AML-193 (cell line): ENCODE results near the gene SELENOM.
"Not testable (repeated sequence)": the region's sequence is repeated elsewhere in the genome, so short reads cannot be mapped to it uniquely, and the experiment has no call there.

Experiments
- DNase-seq, 2 experiments: peaks; one replicate each; lab custom pipeline; 2025; lab: John Stamatoyannopoulos, UW

Gene SELENOM

DNA sequence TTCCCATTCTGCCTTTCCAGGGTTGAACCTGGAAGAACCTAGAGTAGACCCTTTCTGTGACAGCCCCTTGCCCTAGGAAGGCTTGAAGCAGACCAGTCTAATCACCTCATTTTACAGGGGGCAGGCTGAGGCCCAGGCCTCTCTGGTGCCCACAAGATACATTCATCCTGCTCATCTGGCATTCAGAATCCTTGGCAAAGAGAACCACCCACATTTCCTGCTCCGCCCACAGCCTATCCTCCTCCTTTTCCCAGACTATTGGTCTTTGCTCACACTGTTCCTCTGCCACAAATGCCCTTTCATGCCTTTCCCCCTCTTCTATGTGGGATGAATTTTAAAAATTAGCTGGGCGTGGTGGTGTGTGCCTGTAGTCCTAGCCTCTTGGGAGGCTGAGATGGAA lies 29.0 kb downstream of the SELENOM start:
- not testable (repeated sequence) for DNase-seq

DNA sequence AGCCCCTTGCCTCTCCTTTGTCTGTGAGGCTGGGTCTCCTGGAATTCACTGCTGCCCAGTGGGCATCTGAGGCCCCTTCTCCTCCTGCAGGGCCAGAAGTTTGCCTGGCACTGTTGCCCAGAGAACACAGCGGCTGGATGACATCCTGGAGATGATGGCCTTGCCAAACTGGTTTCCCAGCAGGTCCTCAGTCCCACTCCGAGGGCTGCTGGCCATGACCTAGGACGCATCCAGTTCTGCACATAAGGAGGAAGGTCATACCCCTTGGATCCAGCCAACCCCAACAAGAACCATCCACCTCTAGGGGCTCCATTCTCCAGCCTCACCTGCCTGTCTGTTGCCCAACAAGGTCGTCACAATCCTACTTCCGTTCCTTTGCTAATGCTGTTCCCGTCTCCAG lies 29.7 kb downstream of the SELENOM start:
- no peak for DNase-seq

DNA sequence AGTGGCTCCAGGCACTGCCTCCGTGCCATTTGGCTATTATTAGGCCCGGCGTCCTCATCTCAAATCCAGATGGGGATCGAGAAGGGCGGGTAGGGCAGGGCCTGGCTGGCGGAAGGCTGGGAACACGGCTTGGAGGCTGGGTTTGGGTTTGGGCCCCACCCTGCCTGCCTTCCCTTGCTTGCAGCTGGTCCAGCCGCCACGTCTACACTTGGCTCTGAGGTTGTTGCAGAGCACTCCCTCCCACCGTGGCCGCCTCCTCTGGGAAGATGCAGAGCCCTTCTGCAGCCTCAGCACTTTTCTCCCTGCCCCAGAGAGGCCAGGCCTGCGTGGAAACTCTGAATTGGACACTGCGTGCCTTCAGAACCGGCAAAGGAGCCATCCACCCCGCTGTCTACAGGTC lies 31.4 kb downstream of the SELENOM start:
- no peak for DNase-seq

DNA sequence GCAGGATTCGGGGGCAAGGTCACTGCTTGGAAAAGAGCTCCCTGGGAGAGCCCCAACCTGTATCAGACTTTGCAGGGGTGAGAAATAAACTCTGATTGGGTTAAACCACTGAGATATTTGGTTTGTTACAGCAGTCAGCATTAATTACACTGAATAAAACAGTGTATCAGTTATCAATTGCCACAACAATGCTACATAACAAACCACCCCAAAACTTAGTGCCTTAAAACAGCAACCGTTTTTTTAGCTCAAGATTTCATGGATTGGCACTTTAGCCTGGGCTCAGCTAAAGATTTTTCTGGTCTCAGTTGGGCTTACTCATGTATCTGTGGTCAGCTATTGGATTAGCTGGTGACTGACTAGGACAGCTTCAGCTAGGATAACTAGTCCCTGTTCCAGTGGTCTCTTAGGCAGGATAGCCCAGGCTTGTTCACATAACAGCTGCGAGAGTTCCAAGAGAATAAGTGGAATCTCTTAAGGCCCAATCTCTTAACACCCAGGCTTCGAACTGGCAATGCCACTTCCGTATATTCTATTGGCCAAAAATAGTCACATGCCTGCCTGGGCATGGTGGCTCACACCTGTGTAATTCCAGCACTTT lies 33.7 kb downstream of the SELENOM start:
- not testable (repeated sequence) for DNase-seq

DNA sequence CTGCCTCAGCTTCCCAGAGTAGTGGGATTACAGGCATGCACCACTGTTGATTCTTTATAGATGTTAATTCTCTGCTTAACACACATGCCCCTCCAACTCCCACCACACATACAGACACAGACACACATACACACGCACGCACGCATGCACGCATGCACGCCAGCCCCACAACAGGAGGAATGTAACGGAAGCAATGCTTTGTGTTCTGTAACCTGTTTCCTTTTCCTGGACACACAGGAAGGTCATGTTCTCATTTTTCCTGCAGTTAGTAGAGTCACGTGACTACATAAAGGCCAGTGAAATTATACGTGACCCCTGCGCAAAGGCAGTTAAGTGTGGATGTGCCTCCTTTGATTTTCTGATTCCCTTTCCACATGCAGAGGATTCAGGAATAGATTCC lies 34.2 kb downstream of the SELENOM start:
- not testable (repeated sequence) for DNase-seq

DNA sequence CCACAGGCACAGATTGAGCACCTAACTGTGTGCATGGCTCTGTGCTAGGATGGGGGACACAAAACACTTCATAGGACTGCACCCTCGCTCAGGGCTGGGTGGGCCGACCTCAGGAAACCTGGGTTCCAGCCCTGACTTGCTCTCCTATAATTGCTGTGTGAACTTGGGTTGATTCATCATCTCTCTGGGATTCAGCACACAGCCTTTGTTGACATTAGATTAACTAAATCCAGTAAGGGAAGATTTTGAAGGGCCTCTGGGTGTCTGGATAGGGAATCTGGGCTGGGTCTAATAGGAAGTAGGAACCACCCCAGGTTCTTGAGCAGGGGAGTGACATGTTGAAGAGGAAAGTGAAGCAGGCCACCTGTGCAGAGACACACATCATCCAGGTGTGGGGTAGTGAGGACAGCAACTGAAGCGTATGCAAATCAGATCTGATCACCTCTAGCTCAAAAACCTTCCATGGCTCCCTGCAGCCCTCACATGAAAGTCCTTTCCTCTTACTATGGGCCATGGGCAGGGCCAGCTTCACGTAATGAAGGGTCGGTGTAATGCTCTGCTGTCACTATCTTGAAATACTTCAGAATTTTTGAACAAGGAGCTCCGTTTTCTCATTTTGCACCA lies 37.6 kb downstream of the SELENOM start:
- not testable (repeated sequence) for DNase-seq

DNA sequence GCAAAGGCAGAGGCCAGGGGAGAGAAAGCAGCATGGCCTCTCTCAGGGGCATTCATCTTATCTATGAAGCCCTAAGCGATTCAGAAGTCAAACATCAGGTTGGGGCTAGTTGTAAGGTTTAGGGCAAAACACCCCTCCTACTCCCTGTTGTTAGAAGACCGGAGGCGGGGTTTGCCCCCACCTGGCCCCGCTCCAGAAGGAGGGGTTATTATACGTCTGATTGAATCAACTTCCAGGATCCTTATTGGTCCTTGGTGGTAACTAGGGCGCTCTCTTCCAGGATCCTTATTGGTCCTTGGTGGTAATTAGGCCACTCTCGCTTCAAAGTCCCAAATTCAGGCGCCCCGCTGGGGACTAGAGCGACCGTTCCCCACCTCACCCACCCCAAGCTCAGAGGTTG lies 38.4 kb downstream of the SELENOM start:
- DNase-seq = no peak

DNA sequence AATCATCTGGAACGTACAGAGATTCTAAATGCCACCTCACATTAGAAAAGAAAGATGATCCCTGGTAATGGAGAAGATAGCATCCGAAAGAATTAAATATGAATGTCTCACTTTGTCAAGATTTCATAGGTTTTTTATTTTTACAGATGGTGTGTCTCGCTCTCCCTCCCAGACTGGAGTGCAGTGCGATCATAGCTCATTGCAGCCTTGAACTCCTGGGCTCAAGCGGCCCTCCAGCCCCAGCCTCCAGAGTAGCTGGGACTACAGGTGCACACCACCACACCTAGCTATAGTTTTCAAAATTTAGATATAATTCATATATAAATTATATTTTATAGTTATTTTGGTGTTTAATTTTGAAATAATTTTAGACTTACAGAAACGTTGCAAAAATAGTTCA lies 43.0 kb downstream of the SELENOM start:
- no peak for DNase-seq

DNA sequence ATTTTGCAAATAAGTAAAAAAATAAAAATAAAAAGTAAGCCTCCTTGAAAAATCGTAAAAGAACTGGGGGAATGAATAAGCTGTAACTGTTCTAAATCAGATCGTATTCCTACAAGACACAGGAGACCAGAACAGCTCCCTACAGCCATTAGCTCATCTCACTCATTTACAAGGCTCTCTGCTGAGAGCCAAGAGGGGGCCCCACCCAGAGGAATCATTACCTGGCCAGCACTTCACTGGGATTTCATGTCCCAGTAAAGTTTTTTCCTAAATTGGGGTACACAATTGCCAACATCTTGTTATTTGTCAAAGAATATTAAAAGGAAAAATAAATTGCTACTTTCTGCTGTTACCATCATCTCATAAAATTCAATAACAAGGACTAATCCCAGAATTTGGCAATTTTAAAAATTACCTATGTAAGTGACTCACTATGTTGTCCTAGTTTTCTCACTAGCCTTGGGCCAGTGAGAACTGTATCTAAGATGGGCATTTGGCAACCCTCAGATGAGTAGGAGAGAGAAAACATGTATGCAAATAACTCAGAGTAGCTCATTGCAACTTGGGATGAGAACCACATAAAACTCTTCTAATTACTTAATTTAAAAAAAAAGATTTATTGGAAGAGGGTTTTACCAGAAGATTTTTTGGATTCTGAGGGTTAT lies 44.7 kb downstream of the SELENOM start:
- no peak for DNase-seq

DNA sequence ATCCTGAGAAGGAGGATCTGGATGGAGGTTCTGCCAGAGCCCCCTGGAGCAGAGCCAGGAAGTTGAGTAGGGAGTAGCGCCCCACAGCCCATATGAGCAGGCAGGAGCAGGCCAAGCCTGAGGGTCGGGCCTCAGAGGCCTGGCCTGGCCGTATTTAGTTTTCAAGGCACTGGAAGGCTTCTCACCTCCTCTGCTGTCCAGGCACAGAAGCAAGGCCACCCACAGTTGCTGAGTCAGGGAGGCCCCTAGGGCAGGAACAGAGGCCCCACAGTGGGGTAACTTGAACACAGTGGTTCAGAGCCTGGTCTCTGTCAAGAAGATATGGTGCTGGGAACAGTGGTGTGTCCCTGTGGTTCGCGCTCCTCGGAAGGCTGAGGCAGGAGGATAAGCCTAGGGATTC lies 47.7 kb downstream of the SELENOM start:
- DNase-seq = not testable (repeated sequence)

DNA sequence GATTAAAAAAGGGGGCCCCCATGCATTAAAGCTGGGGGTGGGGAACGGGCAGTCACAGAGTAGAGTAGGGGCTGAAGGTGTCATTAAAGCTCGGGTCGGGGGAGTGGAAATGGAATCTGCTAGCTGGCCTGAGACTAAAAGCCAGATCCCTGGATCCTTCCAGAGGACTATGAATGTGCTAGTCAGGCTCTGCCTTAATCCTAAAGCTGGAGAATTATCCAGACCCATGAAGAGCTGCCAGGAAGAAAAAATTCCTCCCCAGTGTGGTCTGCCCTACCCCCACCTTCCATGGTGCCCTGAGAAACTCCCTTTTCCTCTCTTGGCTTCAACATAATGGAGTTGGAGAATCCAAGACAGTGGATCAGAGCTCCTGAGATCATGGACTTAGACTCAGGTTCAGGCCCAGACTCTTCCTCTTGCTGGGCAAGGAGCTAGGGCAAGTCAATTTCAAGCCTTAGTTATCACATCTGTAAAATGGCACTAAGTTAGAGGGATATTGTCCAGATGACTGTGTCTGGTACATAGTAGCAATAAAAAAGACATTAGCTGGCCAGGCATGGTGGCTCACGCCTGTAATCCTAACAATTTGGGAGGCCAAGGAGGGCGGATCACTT lies 50.3 kb downstream of the SELENOM start:
- no peak for DNase-seq

DNA sequence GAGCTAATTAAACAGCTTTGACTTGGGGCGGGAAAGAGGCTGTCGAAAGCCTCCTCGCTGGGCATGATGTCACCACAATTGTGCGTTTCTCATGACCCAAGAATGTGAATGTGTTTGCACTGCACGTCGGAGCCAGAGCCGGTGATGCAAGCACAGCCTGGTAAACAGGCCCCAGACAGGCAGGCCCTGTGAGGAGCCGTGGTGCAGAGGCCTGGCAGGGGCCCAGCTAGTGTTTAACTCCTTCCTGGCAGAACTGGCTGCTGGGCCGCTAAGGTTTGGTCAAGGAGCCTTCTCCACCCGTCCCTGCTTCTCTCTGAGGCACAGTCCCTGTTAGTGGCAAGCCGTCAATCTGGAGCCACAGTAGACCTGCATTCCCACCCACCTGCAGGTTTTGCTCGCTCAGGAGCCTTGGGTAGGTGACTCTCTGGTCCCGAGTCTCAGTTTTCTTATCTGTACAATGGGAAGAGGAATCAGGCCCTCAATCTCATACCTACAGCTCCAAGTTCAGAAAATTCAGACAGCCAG lies 51.7 kb downstream of the SELENOM start:
- DNase-seq = no peak

DNA sequence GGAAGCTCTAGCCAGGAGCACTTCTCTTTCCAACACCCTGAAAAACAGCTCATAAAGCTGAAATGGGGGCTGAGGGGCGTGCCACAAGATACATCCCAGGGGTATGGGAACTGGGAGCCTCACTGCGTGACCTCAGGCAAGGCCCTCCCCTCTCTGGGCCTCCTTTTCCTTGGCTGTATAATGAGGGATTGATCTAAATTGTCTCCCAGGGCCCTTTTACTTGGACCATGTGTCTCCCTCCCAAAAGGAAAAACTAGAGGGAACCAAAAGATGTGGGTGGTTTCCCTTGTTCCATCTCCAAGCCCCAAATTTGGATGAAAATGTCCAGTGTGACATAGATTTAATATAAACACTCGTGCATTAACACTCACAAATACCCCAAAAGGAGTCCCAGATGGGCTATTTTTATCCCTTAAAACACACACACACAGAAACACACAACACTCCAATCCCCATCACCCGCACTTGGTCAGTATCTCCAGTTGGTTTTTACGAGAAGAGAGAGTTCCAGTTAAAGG lies 52.2 kb downstream of the SELENOM start:
- no peak for DNase-seq
